T-helper 1 cell treated with Interleukin-12 subunit alpha and Interleukin-12 subunit beta and Interleukin-4 antibody, amounts not matched to agents 30 ng/mL and 1 ng/mL, for 36 hours (primary cell): ENCODE data around the gene FBLL1. TPM values are rescaled to one million over a fixed set of nuclear protein-coding genes. Genes with fewer than 3 reads are reported as not detected.
"Not testable (repeated sequence)": the region's sequence is repeated elsewhere in the genome, so short reads cannot be mapped to it uniquely, and the experiment has no call there.

Source experiments
- intact Hi-C: fragments of 100-400 bp; cut with micrococcal nuclease; formaldehyde crosslinking; loops from one replicate; pipeline ENCODE4 v1.15.1; 2024
- total RNA-seq: library from RNA; stranded (reverse); gene quantifications from 2 replicates; pipeline ENCODE4 v1.2.3, GENCODE V29; 2022

Gene FBLL1
- total RNA-seq, result not detected in 2 replicates

DNA sequence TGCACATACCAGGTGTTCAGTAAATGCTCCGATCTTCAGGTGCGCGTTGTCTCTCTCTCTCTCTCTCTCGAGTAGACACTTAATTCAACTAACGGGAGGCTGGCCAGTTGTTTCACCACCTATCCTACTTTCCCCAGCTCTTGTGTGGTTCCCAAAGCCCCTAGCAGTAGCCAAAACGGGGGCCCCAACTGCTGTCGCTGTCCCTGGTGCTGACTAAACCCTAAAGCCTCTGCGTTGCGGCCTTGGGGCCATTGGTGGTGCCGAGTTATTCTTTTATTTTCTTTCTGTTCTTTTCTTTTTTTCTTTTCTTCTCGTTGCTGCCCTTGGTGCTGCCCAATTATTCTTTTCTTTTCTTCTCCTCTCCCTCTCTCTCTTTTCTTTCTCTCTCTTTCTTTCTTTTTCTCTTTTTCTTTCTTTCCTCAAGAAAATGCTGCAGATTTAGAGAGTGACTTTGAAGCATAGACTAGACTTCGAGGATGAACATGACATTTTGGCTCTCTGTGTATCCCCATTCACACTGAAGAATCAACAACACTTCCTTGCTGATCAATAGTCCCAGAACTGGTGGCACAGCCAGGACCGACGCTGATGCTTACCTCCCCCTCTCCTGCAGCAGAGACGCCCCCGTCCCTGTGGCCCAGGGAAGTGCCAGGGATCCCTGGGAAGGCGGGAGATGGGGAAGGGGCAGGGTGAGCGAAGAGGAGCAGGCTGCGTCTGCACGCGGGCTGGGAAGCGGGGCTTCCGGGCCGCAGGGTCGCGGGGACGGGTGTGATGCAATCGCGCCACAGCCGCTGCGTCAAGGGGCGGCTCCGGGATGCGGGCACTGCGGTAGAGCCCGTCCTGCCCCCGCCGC is at the start of gene FBLL1:
TSS of gene FBLL1 (plus strand) at position 785 of the 853 bp plus-strand sequence. CDS start 200 bp downstream, outside the sequence.
- intact Hi-C loops, result loop anchor here (2.0 kb wide), 1 partner anchor 42 kb away; the partner anchor contains the start of gene RARS1

DNA sequence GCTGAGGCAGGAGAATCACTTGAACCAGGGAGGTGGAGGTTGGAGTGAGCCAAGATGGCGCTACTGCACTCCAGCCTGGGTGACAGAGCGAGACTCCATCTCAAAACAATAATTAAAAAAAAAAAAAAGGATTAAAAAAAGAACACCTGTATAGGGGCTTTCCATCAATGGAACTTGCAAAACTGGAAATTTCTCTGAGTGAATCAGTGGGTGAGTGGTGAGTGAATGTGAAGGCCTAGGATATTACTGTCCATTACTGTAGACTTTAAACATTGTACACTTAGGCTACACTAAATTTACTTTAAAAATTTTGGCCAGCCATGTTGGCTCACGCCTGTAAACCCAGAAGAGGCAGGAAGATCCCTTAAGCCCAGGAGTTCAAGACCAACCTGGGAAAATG is 48.5 kb upstream of the FBLL1 start:
- intact Hi-C loops, result loop anchor here (10.0 kb wide), 2 partner anchors 1174 to 1854 kb away; no protein-coding TSS in a partner anchor

DNA sequence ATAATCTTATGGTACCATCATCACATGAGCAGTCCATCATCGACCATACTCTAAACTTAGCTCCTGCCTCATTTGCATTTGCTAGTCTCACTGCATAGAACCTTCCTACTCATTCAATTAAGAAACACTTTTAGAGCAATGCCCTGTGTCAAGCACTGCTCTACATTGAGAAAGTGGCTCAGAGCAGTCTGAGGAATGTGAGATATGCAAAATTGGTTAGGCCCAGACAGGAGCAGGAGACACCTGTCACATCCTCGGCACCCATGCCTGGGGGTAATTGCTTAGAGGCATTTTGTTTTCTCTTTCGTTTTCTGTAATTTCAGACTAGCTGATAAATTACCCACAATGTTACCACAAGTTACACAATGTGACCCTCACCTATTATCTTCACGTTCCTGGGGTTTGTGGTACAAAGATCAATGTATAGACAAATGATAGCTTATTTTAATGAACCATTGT is 47.7 kb upstream of the FBLL1 start:
- intact Hi-C loops, result loop anchor here (10.0 kb wide), 2 partner anchors 1173 to 1853 kb away; no protein-coding TSS in a partner anchor

DNA sequence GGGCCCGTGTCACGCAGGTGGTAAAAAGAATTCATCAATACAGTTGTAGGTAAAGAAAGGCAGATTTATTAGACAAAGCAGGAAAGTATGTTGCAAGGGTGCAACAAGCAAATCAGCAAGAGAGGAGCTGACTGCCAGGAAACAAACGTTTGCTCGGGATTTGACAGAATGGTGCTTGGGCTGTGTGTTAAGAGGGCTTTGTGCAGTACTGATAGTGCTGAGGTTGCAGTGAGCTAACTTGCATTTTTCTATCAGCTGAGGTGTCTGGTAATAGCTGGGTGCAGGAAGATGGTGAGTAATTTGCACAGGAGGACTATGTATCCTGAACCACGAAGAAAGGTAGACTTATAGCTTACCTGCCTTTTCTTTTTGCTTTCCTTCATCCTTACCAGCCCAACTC is 46.7 kb upstream of the FBLL1 start:
- intact Hi-C loops, result loop anchor here (10.0 kb wide), 2 partner anchors 1172 to 1852 kb away; no protein-coding TSS in a partner anchor

DNA sequence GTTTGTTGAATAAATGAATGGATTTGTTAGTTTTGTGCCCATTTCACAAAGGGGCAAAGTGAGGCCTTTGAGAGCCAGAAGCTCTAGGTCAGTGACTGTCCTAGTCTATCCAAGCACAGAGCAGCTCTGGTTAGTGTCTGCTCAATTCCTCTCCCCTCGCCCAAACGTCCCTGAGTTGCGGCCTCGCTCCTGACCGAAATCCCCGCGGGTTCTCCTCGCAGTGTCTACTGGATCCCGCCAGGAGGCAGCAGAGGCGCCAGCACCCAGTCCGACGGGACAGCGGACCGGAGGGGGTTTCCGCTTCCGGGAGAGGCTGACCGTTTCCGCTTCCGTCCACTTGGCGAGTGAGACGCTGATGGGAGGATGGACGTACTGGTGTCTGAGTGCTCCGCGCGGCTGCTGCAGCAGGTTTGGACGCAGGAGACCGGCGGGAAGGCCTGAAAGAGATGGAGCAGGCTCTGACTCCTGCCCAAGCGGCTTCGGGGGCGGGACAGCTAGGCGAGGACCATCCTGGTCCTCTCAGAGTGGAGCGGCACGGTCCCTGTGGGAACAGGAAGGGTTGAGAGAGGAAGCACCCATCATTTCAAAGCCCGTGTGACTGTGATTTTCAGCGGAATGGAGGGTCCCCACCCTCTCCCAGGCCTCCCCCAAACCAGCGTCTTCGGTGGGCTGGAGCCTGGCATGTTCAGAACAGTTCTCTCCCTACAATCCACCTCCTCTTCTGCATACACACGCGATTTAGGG is 42.8 kb upstream of the FBLL1 start, which contains the start of gene RARS1:
TSS of gene RARS1 (plus strand) at position 336 of the 744 bp plus-strand sequence. CDS start at position 364, 28 bp downstream.
- intact Hi-C loops, result loop anchor here (1.0 to 10.0 kb wide), 7 partner anchors 42 to 1848 kb away; partner anchors contain the start of genes FBLL1, PANK3 and SPDL1

DNA sequence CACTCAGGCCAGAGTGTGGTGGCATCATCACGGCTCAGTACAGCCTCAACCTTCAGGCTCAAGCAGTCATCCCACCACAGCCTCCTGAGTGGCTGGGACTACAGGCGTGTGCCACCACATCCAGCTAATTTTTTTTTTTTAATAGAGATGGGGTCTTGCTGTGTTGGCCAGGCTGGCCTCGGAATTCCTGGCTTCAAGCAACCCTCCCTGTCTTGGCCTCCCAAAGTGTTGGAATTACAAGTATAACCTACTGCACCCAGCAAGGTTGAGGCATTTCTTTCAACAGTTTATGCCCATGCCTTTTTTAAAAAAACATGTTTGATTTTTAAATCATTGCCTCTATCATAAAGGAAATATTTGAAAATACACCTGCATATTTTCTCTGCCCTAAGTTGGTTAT is 40.0 kb upstream of the FBLL1 start:
- intact Hi-C loops, result loop anchor here (5.0 to 10.0 kb wide), 3 partner anchors 107 to 1846 kb away; no protein-coding TSS in a partner anchor

DNA sequence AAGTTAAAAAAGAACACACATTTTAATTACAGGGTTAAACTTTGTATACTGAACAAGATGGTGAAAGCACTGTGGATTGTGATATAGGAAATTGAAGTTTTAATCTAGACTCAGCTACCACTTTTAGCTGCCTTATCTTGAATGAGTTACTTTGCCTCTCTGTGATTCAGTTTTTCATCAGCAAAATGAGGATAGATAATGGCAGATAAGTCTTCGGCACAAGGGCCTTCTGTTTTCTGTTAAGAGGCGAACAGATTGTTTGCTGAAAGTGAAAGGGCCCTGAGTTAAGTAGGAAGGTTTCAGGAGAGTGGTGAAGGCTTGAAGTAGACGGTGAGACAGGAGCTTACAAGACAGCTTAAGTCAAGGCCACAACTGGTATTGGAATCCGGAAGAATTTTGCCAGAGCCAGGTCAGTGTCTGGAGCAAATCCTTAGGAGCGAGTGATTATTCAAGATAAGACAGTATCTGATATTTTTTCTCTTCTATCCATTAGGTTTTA is 35.0 kb upstream of the FBLL1 start:
- intact Hi-C loops, result no loop called here

DNA sequence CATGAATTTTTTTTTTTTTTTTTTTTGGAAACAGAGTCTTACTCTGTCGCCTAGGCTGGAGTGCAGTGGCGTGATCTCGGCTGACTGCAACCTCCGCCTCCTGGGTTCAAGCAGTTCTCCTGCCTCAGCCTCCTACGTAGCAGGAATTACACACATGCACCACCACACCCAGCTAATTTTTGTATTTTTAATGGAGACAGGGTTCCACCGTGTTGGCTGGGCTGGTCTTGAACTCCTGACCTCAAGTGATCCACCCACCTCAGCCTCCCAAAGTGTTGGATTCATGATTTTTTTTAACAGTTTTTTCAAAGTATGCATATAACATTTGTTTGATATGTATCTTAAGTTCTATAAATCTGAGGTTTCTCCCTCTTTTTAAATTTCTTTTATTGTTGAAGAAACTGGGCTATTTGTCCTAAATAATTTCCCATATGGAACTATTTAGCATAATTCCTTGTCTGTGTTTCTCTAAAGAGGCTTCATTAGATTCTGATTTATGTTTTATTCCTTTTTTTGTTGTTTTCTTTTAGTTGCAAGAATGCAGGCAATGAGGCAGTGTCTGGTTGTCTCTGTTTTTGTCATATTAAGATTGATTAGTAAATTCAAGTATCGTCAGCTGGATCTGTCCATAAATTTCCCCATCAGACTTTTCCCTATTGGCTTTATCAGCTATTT is 26.4 kb upstream of the FBLL1 start:
- intact Hi-C loops, result no loop called here

DNA sequence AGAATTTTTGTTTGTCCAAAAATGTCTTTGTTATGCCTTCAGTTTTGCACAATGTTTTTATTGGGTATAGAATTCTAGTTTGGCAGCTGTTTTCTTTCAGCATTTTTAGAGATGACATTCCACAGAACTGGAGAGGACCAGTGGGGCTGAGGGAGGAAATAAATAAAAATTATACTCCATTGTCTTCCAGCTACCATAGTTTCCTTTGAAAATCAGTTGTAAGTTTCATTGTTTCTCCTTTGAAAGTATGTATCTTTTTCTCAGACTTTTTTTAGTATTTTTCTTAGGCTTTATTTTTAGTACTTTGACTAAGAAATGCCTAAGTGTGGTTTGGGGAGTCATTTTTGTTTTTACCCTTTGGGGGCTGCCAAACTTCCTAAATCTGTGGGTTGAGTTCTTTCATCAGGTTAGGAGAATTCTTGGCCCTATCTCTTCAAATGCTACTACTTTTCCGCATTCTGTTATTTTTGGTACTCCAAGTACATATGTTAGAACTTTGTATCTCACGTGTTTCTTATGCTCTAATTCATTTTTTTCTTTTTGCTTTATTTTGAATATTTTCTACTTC is 15.2 kb upstream of the FBLL1 start:
- intact Hi-C loops, result no loop called here

DNA sequence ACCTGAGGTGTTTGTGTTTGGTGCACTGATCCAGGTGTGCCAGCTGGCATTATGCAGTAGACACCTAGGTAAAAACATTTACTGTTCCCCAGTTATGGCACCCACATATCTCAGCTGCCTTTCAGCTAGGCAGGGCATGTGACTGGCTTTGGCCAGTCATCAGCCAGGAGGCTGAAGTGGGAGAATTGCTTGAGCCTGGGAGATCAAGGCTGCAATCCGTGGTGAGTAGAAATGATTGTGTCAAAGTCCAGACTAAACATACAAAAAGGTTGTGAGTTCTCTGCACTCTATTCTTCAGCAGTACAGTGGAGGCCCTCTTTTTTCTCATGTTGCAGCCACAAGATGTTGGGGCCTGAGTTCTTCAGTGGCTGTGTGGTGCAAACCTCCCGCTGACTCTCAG is 3.2 kb upstream of the FBLL1 start:
- intact Hi-C loops, result no loop called here

DNA sequence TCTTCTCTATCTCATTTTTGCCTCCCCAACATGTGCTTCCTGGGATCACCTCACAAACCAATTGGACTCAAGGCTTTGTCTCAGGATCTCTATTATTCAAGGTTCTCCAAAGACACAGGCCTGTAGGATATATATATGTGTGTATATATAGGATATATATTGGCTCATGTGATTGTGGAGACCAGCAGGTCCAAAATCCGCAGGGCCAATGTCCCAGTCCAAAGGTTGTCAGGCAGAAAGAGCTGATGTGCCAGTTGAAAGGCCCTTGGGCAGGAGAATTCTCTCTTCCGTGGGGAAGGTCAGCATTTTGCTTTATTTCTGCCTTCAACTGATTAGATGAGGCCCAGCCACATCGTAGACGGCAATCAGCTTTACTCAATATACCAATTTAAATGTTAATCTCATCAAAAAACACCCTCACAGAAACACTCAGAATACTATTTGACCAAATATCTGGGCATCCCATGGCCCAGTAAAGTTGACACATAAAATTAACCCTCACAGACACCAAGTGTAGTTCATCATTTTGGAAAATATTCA is 1.3 kb upstream of the FBLL1 start:
- intact Hi-C loops, result loop anchor here (2.0 kb wide), 1 partner anchor 41 kb away; the partner anchor contains the start of gene RARS1

DNA sequence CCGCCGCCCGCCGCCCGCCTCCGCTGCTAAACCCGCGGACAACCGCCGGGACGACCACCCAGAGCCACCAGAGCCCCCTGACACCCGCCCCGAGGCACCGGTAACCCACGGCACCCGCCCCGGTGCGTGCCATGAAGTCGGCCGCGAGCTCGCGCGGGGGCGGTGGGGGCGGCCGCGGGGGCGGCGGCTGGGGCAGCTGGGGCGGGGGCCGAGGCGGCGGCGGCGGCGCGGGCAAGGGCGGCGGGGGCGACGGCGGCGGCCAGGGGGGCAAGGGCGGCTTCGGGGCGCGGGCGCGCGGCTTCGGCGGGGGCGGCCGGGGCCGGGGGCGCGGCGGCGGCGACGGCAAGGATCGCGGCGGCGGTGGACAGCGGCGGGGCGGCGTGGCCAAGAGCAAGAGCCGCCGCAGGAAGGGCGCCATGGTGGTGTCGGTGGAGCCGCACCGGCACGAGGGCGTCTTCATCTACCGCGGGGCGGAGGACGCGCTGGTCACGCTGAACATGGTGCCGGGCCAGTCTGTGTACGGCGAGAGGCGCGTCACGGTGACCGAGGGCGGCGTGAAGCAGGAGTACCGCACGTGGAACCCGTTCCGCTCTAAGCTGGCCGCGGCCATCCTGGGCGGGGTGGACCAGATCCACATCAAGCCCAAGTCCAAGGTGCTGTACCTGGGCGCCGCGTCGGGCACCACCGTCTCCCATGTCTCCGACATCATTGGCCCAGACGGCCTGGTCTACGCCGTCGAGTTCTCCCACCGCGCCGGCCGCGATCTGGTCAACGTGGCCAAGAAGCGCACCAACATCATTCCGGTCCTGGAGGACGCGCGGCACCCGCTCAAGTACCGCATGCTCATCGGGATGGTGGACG is 499 bp downstream of the FBLL1 start:
- intact Hi-C loops, result loop anchor here (2.0 kb wide), 1 partner anchor 43 kb away; the partner anchor contains the start of gene RARS1

DNA sequence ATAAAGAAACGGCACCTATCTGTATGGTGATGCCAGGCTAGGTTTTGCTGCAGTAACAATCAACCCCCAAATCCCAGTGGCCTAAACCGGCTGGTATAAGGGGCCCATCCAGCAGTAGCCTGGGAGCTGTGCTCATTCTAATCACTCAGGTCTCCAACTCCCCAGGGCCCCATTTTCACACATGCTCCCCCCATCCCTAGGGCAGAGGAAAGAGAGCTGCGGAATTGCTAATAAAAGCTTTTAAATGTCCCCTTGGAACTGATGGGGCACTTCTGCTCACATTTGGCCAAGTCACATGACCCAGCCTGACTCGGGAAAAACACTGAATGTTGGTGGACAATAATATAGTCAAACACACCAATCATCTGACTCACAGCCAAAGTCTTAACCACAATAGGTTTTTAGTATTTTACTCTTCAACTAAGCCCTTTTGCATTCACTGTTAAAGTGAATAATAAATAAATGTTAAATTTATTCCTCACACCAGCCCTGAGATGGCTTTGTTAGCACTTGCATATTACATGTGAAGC is 1.6 kb downstream of the FBLL1 start:
- intact Hi-C loops, result no loop called here

DNA sequence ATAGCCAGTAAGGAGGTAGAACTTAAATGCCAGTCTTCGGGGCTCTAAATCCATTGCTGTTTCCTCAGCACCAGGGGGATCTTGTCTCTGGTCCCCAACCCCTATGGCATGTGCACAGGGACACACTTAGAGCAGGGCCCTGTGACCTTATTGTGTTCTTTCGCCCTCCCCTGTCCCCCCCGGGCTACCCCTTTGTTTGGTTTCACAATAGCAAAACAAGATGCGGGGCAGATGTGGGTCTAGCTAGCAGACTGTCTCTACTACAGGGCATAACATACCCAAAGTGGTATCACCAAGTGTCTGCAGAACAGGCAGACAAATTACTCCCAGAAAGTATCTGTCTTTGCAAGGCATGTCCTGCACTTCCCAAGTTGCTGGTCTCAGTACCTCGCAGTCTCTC is 2.1 kb downstream of the FBLL1 start:
- intact Hi-C loops, result no loop called here

DNA sequence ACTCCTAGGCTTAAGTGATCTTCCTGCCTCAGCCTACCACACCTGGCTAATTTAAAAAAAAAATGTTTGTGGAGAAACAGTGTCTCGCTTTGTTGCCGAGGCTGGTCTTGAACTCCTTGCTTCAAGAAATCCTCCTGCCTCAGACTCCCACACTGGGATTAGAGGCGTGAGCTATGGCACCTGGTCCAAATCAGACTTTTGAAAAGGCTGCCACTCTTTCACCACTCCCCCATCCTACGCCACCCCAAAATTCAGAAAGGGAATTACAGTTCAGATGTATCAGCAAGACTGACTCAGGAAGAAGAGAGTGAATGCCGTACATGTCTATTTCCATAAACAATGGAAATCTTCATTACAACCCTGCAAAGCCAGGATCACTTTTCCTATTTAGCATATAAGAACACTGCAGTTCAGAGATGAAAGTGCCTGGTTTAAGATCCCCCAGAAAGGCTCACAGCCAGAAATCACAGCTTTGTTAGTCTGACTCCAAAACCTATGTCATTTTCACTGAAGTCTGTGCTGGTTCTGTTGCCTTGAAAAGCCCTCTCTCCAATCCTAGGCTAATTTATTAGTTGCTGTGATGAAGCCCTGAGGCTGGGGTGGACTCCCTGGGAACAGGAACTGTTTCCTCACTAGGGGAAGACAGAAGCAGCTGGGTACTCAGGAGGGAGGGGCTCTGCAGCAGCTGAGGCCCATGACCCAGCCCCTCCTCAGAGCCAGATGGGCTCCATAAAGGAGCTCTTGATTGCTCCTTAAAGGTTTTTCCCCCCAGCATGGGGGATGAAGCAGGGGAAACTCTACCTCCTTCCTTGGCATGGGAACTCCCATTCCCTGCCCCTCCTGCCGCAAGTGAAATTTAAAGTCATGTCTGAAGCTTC is 3.1 kb downstream of the FBLL1 start:
- intact Hi-C loops, result no loop called here

DNA sequence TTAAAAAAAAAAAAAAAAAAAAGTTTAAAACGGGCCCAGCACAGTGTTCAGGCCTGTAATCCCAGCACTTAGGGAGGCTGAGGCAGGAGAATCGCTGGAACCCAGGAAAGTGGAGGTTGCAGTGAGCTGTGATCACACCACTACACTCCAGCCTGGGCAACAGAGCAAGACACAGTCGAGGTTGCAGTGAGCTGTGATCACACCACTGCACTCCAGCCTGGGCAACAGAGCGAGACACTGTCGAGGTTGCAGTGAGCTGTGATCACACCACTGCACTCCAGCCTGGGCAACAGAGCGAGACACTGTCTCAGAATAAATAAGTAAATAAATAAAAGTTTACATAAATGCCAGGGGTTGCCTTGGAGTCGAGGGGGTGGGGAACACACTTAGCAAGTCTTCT is 5.2 kb downstream of the FBLL1 start:
- intact Hi-C loops, result not testable (repeated sequence)

DNA sequence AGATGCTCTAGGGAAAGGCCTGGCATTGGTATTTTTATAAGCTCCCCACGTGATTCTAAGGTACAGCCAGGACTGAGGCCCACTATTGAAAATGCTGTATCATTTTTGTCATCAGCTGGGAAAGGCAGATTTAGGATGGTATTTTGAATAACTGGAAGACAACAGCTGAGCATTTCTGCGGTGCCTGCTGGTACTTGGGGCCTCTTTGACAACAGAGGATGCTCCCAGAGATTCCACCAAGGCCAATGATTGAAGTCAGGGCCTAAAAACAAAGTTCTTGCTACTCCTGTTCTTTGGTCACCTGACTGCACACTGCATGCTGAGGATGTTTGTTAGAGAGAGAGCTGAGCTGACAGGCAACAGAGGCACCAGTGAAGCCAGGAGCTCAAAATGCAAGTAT is 8.1 kb downstream of the FBLL1 start:
- intact Hi-C loops, result no loop called here

DNA sequence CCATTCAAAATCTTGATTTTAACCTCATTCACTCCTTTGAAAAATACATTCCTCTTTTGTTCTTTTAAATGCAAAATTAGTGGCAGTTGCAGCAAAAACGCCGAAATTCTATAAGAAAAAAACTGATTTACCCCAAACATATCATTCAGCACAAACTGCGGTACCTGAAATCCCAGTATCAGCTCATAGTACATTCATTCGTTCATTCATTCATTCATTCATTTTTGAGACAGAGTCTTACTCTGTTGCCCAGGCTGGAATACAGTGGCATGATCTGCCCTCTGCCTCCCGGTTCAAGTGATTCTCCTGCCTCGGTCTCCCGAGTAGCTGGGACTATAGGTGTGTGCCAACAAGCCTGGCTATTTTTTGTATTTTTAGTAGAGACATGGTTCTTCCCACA is 20.4 kb downstream of the FBLL1 start:
- intact Hi-C loops, result no loop called here
